OCI-LY7 (cell line): ENCODE data around the gene ATP2C1. TPM values are rescaled to one million over a fixed set of nuclear protein-coding genes. Genes with fewer than 3 reads are reported as not detected.
A peak's percentile ranks its signal among the peaks of the same experiment; 100 is the strongest.

Source experiments
- BruUV-seq: library from RNA; stranded (reverse); fragments of 400-500 nt; replicated peaks from 2 replicates; lab custom pipeline; 2021; lab: Mats Ljungman, UMichigan
- CTCF ChIA-PET: fragments of 300-600 bp; sonication (Branson Sonifier 250); formaldehyde crosslinking; loops from one replicate; lab custom pipeline; 2022; ENCODE audit warnings: antibody characterized with exemption; ENCODE audit not compliant: unreplicated experiment; lab: Charles Lee
- POLR2A ChIA-PET: fragments of 300-600 bp; sonication (Branson Sonifier 250); formaldehyde crosslinking; loops from one replicate; lab custom pipeline; 2022; ENCODE audit warnings: antibody characterized with exemption; lab: Charles Lee
- DNase-seq: peaks from one replicate; pipeline ENCODE4 v3.0.0-alpha.2; 2015; ENCODE audit warnings: low spot score
- H2AFZ ChIP-seq: fragments of 200-600 bp; sonication (generic), shearing (Covaris generic); 2 replicates; pipeline ENCODE4 v1.6.1; 2014; ENCODE audit warnings: mild to moderate bottlenecking, antibody characterized with exemption, low read length, moderate library complexity
- H3K27ac ChIP-seq: fragments of 200-600 bp; sonication (generic); 2 replicates; pipeline ENCODE4 v1.5.1; 2014; ENCODE audit warnings: mixed run types, low read depth, mild to moderate bottlenecking, moderate library complexity, low read length, inconsistent platforms; ENCODE audit not compliant: poor library complexity, severe bottlenecking
- H3K36me3 ChIP-seq: fragments of 200-600 bp; sonication (generic); 2 replicates; pipeline ENCODE4 v1.6.1; 2014; ENCODE audit warnings: mild to moderate bottlenecking, antibody characterized with exemption, low read length, moderate library complexity, mixed read lengths; ENCODE audit not compliant: insufficient read depth
- H3K4me1 ChIP-seq: fragments of 200-600 bp; sonication (generic); 2 replicates; pipeline ENCODE4 v1.5.1; 2014; ENCODE audit warnings: mild to moderate bottlenecking, low read length; ENCODE audit not compliant: insufficient read depth, poor library complexity, severe bottlenecking
- H3K4me2 ChIP-seq: fragments of 200-600 bp; sonication (generic); 2 replicates; pipeline ENCODE4 v1.6.1; 2014; ENCODE audit warnings: mild to moderate bottlenecking, low read length
- H3K4me3 ChIP-seq: fragments of 200-600 bp; sonication (generic); 2 replicates; pipeline ENCODE4 v1.5.1; 2014; ENCODE audit warnings: mild to moderate bottlenecking, low read depth, low read length; ENCODE audit not compliant: poor library complexity, severe bottlenecking
- H3K79me2 ChIP-seq: fragments of 200-600 bp; sonication (generic); 2 replicates; pipeline ENCODE4 v1.6.1; 2016; ENCODE audit warnings: low read depth, mild to moderate bottlenecking, low read length, moderate library complexity, mixed read lengths; ENCODE audit not compliant: insufficient read depth
- H3K9me2 ChIP-seq: fragments of 200-600 bp; sonication (generic); 2 replicates; pipeline ENCODE4 v1.6.1; 2016; ENCODE audit warnings: mild to moderate bottlenecking, low read length, mixed read lengths; ENCODE audit not compliant: insufficient read depth
- H3K9me3 ChIP-seq: fragments of 200-600 bp; sonication (generic); 2 replicates; pipeline ENCODE4 v1.6.1; 2014; ENCODE audit warnings: mild to moderate bottlenecking, mixed run types, low read length, mixed read lengths
- H4K20me1 ChIP-seq: fragments of 200-600 bp; sonication (generic); 2 replicates; pipeline ENCODE4 v1.6.1; 2014; ENCODE audit warnings: mild to moderate bottlenecking, antibody characterized with exemption, low read length, moderate library complexity, mixed read lengths; ENCODE audit not compliant: insufficient read depth
- EZH2phosphoT487 ChIP-seq: fragments of 200-600 bp; sonication (generic); IDR thresholded peaks from 2 replicates; pipeline ENCODE4 v1.6.1; 2018; ENCODE audit warnings: low read depth, borderline replicate concordance, mild to moderate bottlenecking, mixed run types, antibody characterized with exemption, low read length, moderate library complexity, mixed read lengths
- intact Hi-C: fragments of 100-400 bp; cut with micrococcal nuclease; formaldehyde crosslinking; loops from one replicate; pipeline ENCODE4 v1.10.0; 2022; ENCODE audit not compliant: unreplicated experiment
- total RNA-seq, 2 experiments: library from RNA; depleted of rRNA in 1 of 2; stranded (reverse); fragments of >200 nt in 1 of 2; shearing (Covaris generic) in 1 of 2; gene quantifications; 2 replicates each; pipeline ENCODE4 v1.2.3, GENCODE V29; 2014 to 2022
- TF ChIP-seq, protein P1 (sequence below): fragments of 200-600 bp; sonication (generic); conservative IDR thresholded peaks from 2 replicates; pipeline ENCODE4 v1.5.1; 2014; ENCODE audit warnings: mild to moderate bottlenecking, antibody characterized with exemption, low read length, moderate library complexity, mixed read lengths

The ATP2C1 gene
- total RNA-seq, 2 experiments from 2014 or later = 31.1 to 56.8 TPM

DNA sequence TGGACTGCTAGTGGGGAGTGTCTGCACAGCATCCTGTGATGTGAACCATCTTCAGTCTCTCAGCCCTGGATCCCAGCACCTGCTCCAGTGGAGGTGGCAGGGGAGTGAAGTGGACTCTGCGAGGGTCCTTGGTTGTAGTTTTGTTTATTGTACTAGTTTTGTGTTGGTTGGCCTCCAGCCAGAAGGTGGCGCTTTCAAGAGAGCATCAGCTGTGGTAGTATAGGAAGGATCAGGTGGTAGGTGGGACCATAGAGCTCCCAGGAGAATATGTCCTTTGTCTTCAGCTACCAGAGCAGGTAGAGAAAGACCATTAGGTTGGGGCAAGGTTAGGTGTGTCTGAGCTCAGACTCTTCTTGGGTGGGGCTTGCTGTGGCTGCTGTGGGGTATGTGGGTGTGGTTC lies 153.7 kb downstream of the ATP2C1 start:
- Histone ChIP-seq H2AFZ (0 out of 2 replicates have a peak overlapping the region, but pooled peaks have one; percentile 32), H4K20me1 (no peaks in the 10 kb centered on the region), H3K36me3 (no peaks in the 10 kb centered on the region), H3K27ac (no peak overlapping the region), H3K79me2 (no peaks in the 10 kb centered on the region), H3K4me3 (no peak overlapping the region), H3K4me2 (no peak overlapping the region), H3K9me3 (no peaks in the 10 kb centered on the region), H3K9me2 (no peaks in the 10 kb centered on the region), H3K4me1 (no peaks in the 10 kb centered on the region)
- ChIA-PET POLR2A (no interaction called here), CTCF (no interaction called here)
- BruUV-seq = no TSS peak
- TF ChIP-seq, protein P1, sequence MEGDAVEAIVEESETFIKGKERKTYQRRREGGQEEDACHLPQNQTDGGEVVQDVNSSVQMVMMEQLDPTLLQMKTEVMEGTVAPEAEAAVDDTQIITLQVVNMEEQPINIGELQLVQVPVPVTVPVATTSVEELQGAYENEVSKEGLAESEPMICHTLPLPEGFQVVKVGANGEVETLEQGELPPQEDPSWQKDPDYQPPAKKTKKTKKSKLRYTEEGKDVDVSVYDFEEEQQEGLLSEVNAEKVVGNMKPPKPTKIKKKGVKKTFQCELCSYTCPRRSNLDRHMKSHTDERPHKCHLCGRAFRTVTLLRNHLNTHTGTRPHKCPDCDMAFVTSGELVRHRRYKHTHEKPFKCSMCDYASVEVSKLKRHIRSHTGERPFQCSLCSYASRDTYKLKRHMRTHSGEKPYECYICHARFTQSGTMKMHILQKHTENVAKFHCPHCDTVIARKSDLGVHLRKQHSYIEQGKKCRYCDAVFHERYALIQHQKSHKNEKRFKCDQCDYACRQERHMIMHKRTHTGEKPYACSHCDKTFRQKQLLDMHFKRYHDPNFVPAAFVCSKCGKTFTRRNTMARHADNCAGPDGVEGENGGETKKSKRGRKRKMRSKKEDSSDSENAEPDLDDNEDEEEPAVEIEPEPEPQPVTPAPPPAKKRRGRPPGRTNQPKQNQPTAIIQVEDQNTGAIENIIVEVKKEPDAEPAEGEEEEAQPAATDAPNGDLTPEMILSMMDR = peak; percentile 65
- TF ChIP-seq EZH2phosphoT487 = no peak
- peak; percentile 11 for DNase-seq
- intact Hi-C loops = no loop called here

DNA sequence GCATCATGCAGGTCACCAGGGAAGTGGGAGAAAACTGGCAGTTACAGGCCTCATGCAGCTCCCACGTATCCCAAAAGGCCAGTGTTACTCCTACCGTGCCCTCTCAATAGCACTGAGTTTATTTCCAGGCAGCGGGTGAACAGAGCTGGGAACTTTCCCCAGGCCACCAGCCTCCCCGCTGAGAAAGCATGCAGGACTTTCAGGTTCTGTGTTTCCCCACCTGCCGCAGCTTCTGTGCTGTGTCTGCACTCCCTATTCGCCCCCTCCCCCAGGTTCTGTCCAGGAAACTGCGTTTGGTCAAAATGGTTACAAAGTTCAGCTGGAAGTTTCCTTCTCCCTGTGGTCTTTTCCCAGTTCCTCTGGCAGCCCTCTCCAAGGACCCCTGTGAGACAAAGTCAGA lies 154.1 kb downstream of the ATP2C1 start:
- Histone ChIP-seq H3K4me1 (no peaks in the 10 kb centered on the region), H3K79me2 (no peaks in the 10 kb centered on the region), H3K36me3 (no peaks in the 10 kb centered on the region), H3K4me3 (no peak overlapping the region), H3K9me2 (no peaks in the 10 kb centered on the region), H3K27ac (no peak overlapping the region), H3K4me2 (no peak overlapping the region), H2AFZ (0 out of 2 replicates have a peak overlapping the region, but pooled peaks have one; percentile 32), H4K20me1 (no peaks in the 10 kb centered on the region), H3K9me3 (no peaks in the 10 kb centered on the region)
- POLR2A ChIA-PET = no interaction called here
- CTCF ChIA-PET = no interaction called here
- BruUV-seq = no TSS peak
- intact Hi-C loops = no loop called here
- DNase-seq = no peak
- TF ChIP-seq EZH2phosphoT487 = no peak
- TF ChIP-seq, protein P1 = no peak

DNA sequence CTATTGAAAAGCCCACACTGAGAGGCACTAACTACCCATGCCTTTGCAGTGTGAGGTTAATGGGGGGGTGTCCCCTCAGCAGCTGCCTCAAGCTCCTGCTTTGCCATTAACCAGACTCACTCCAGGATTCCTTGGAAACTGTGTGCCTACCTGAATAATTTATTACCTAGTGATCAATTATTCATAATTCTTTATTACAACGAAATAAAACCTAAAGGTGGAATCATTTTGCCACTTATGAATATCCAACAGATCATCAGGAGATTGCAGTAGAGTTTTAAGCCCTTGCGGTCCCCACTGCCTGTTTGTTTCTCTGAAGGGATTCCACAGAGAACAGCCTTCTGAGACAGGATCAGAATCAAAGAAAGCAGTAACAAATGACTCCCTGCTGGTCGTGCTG lies 156.1 kb downstream of the ATP2C1 start:
- Histone ChIP-seq H3K9me2 (no peaks in the 10 kb centered on the region), H3K79me2 (no peaks in the 10 kb centered on the region), H3K27ac (no peak overlapping the region), H3K36me3 (no peaks in the 10 kb centered on the region), H4K20me1 (no peaks in the 10 kb centered on the region), H3K4me3 (no peak overlapping the region), H2AFZ (no peak overlapping the region), H3K4me2 (no peak overlapping the region), H3K4me1 (no peaks in the 10 kb centered on the region), H3K9me3 (no peaks in the 10 kb centered on the region)
- no peak for DNase-seq
- BruUV-seq = no TSS peak
- TF ChIP-seq, protein P1 = no peak
- TF ChIP-seq EZH2phosphoT487 = no peak
- CTCF ChIA-PET = no interaction called here
- POLR2A ChIA-PET = no interaction called here
- intact Hi-C loops = no loop called here
